WTC11 (cell line): ENCODE data around the gene FGF5.

Source experiments
- SP1 ChIP-seq: sonication (generic); formaldehyde crosslinking; conservative IDR thresholded peaks from 2 replicates; pipeline ENCODE4 v1.8.1; 2022; ENCODE audit warnings: missing genetic modification reagents
- STAT6 ChIP-seq: sonication (generic); formaldehyde crosslinking; conservative IDR thresholded peaks from 2 replicates; pipeline ENCODE4 v1.8.1; 2023; ENCODE audit warnings: mild to moderate bottlenecking, low read depth, missing genetic modification reagents, moderate library complexity
- ZNF281 ChIP-seq: sonication (generic); formaldehyde crosslinking; IDR thresholded peaks from 2 replicates; pipeline ENCODE4 v1.8.0; 2023; ENCODE audit warnings: mild to moderate bottlenecking, missing genetic modification reagents

- TF ChIP-seq STAT6 (CRISPR knock-in tag) (no peak), SP1 (no peak), ZNF281 (no peak)
Observed at GRCh38 chr4:80231180-80231579, 35.3 kb upstream of the FGF5 start.
